ENCODE data around the gene GNA12.

Gene GNA12

DNA sequence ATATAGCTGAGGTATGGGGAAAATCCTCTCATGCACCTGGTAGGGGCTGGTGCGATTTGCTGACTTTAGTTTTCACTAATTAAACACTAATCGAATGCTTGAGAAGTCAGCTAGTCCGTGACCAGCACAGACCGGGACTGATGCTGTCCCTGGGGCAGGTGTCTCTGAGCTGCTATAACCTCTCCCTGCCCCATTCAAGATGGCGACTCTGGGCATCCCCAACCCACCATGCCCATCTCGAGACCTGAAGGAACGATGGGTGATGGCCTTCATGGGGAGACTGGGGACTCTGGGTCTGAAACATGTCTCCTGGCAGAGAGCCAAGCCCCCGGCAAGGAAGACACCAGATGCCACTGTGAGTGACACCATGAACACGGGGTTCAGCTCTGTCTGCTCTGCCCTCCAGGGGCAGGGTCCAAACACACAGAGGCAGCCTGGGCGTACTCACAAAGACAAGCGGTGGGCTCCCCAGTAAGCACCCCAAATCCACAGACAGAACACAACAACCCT lies 57.4 kb downstream of the GNA12 start:
- H3K36me3 ChIP-seq (ENCODE audit: low read length): no peaks in the 10 kb centered on the region
- no peak overlapping the region for H3K4me2 ChIP-seq (ENCODE audit: low read depth, low read length, poor library complexity, severe bottlenecking)
- H4K20me1 ChIP-seq (ENCODE audit: low read depth, low read length): no peaks in the 10 kb centered on the region
- H3K9me3 ChIP-seq (ENCODE audit: insufficient read depth, low read length): no peaks in the 10 kb centered on the region
- H3K9me2 ChIP-seq (replicated peaks; ENCODE audit: insufficient read depth, low read length): no peaks in the 10 kb centered on the region
- no peak overlapping the region for H3K9ac ChIP-seq (ENCODE audit: low read length)
- H3K79me2 ChIP-seq (ENCODE audit: insufficient read depth, low read length): no peaks in the 10 kb centered on the region
- TF ChIP-seq, protein P1, sequence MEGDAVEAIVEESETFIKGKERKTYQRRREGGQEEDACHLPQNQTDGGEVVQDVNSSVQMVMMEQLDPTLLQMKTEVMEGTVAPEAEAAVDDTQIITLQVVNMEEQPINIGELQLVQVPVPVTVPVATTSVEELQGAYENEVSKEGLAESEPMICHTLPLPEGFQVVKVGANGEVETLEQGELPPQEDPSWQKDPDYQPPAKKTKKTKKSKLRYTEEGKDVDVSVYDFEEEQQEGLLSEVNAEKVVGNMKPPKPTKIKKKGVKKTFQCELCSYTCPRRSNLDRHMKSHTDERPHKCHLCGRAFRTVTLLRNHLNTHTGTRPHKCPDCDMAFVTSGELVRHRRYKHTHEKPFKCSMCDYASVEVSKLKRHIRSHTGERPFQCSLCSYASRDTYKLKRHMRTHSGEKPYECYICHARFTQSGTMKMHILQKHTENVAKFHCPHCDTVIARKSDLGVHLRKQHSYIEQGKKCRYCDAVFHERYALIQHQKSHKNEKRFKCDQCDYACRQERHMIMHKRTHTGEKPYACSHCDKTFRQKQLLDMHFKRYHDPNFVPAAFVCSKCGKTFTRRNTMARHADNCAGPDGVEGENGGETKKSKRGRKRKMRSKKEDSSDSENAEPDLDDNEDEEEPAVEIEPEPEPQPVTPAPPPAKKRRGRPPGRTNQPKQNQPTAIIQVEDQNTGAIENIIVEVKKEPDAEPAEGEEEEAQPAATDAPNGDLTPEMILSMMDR (IDR thresholded peaks at IDR 0.05; ENCODE audit: insufficient read depth, low read length, poor library complexity, severe bottlenecking): no peak
- no peak for TF ChIP-seq EZH2phosphoT487 (conservative IDR thresholded peaks at IDR 0.05; ENCODE audit: low read length)
- no peak overlapping the region for H2AFZ ChIP-seq (ENCODE audit: low read depth, low read length, severe bottlenecking)
- H3K27me3 ChIP-seq (ENCODE audit: low read length): no peaks in the 10 kb centered on the region
- H3K4me3 ChIP-seq (ENCODE audit: insufficient read depth, low read length, poor library complexity, severe bottlenecking): no peak overlapping the region
- H3F3A ChIP-seq (ENCODE audit: insufficient read depth): no peaks in the 10 kb centered on the region
- no peak overlapping the region for H3K27ac ChIP-seq (ENCODE audit: low read depth, low read length)

DNA sequence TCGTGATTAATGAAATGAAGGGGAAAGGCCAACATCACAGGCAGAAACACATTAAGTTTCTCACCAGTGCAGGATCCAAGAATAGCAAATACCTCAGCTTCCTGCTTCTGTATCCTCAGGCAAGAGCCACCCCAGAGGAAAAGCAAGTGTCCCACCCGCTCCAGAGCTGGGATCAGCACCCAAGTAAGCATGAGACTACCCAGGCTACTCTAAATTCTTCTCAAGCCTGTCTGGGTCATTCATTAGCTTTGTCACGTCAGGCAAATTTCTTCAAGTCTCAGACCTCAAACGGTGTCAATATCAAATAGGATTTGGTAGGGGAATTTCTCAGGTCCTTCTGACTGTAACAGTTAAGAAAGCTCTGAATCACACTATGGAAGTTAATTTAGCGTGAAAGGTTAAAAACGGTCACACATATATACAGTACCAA lies 59.0 kb downstream of the GNA12 start:
- H3K27ac ChIP-seq (ENCODE audit: low read depth, low read length): no peak overlapping the region
- no peak for TF ChIP-seq EZH2phosphoT487 (conservative IDR thresholded peaks at IDR 0.05; ENCODE audit: low read length)
- TF ChIP-seq, protein P1 (IDR thresholded peaks at IDR 0.05; ENCODE audit: insufficient read depth, low read length, poor library complexity, severe bottlenecking): no peak
- no peaks in the 10 kb centered on the region for H4K20me1 ChIP-seq (ENCODE audit: low read depth, low read length)
- no peaks in the 10 kb centered on the region for H3F3A ChIP-seq (ENCODE audit: insufficient read depth)
- no peaks in the 10 kb centered on the region for H3K9me2 ChIP-seq (replicated peaks; ENCODE audit: insufficient read depth, low read length)
- H2AFZ ChIP-seq (ENCODE audit: low read depth, low read length, severe bottlenecking): no peak overlapping the region
- no peaks in the 10 kb centered on the region for H3K27me3 ChIP-seq (ENCODE audit: low read length)
- no peak overlapping the region for H3K4me2 ChIP-seq (ENCODE audit: low read depth, low read length, poor library complexity, severe bottlenecking)
- H3K9ac ChIP-seq (ENCODE audit: low read length): no peak overlapping the region
- no peak overlapping the region for H3K4me3 ChIP-seq (ENCODE audit: insufficient read depth, low read length, poor library complexity, severe bottlenecking)
- no peaks in the 10 kb centered on the region for H3K79me2 ChIP-seq (ENCODE audit: insufficient read depth, low read length)
- no peaks in the 10 kb centered on the region for H3K36me3 ChIP-seq (ENCODE audit: low read length)
- no peaks in the 10 kb centered on the region for H3K9me3 ChIP-seq (ENCODE audit: insufficient read depth, low read length)

DNA sequence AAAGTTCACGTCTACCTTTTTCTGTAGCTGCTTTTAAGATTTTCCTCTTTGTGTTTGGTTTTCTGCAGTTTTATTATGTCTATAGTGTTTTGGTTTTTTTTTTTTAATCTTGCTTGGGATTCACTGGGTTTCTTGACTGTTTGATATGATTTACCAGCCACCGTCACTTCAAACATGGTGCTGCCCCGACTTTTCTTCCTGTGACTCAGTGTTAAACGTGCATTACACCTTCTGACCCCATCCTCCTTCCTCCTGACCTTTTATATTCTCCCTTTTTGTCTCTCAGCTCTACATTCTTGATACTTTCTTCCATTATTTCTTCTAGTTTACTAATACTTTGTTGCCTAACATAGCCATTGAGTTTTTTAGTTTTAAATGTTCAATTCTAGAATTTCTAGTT lies 61.5 kb downstream of the GNA12 start:
- Histone ChIP-seq H3K27me3 (ENCODE audit: low read length) (no peaks in the 10 kb centered on the region), H3K36me3 (ENCODE audit: low read length) (no peaks in the 10 kb centered on the region), H3F3A (ENCODE audit: insufficient read depth) (no peaks in the 10 kb centered on the region), H3K4me2 (ENCODE audit: low read depth, low read length, poor library complexity, severe bottlenecking) (no peak overlapping the region), H4K20me1 (ENCODE audit: low read depth, low read length) (no peaks in the 10 kb centered on the region), H3K9me2 (replicated peaks; ENCODE audit: insufficient read depth, low read length) (no peaks in the 10 kb centered on the region), H2AFZ (ENCODE audit: low read depth, low read length, severe bottlenecking) (no peak overlapping the region), H3K27ac (ENCODE audit: low read depth, low read length) (no peak overlapping the region), H3K79me2 (ENCODE audit: insufficient read depth, low read length) (no peaks in the 10 kb centered on the region), H3K9me3 (ENCODE audit: insufficient read depth, low read length) (no peaks in the 10 kb centered on the region), H3K9ac (ENCODE audit: low read length) (no peak overlapping the region), H3K4me3 (ENCODE audit: insufficient read depth, low read length, poor library complexity, severe bottlenecking) (no peak overlapping the region)
- TF ChIP-seq, protein P1 (IDR thresholded peaks at IDR 0.05; ENCODE audit: insufficient read depth, low read length, poor library complexity, severe bottlenecking): no peak
- no peak for TF ChIP-seq EZH2phosphoT487 (conservative IDR thresholded peaks at IDR 0.05; ENCODE audit: low read length)

All from SU-DHL-6 (cell line).